MV-4-11 (cell line): ENCODE measurements around the gene HTT.

Experiments
- DNase-seq: peaks from one replicate; lab custom pipeline; 2025; lab: John Stamatoyannopoulos, UW

Gene HTT

GRCh38 chr4:3174371-3175338 lies 100.2 kb downstream of the HTT start:
- DNase-seq = no peak

GRCh38 chr4:3176367-3177229 lies 102.1 kb downstream of the HTT start:
- no peak for DNase-seq

- no peak for DNase-seq
Measured at GRCh38 chr4:3177426-3177825, 102.9 kb downstream of the HTT start.

GRCh38 chr4:3177905-3178304 lies 103.4 kb downstream of the HTT start:
- no peak for DNase-seq

- DNase-seq = no peak
Measured at GRCh38 chr4:3178351-3178750, 103.9 kb downstream of the HTT start.

- DNase-seq = no peak
Measured at GRCh38 chr4:3179126-3179706, 104.7 kb downstream of the HTT start.

- DNase-seq = no peak
Measured at GRCh38 chr4:3183008-3183407, 108.5 kb downstream of the HTT start.

- no peak for DNase-seq
Measured at GRCh38 chr4:3184725-3185124, 110.2 kb downstream of the HTT start.

GRCh38 chr4:3186609-3187008 lies 112.1 kb downstream of the HTT start:
- no peak for DNase-seq

- no peak for DNase-seq
Measured at GRCh38 chr4:3188118-3188517, 113.6 kb downstream of the HTT start.

GRCh38 chr4:3189459-3189858 lies 115.0 kb downstream of the HTT start:
- no peak for DNase-seq

GRCh38 chr4:3190549-3190948 lies 116.1 kb downstream of the HTT start:
- no peak for DNase-seq

- no peak for DNase-seq
Measured at GRCh38 chr4:3192188-3192587, 117.7 kb downstream of the HTT start.

GRCh38 chr4:3192827-3193226 lies 118.3 kb downstream of the HTT start:
- DNase-seq = no peak

GRCh38 chr4:3193531-3194203 lies 119.2 kb downstream of the HTT start:
- no peak for DNase-seq

- DNase-seq = no peak
Measured at GRCh38 chr4:3196670-3197359, 122.3 kb downstream of the HTT start.

GRCh38 chr4:3197366-3198105 lies 123.1 kb downstream of the HTT start:
- no peak for DNase-seq

GRCh38 chr4:3198906-3199305 lies 124.4 kb downstream of the HTT start:
- no peak for DNase-seq

GRCh38 chr4:3199653-3200422 lies 125.4 kb downstream of the HTT start:
- peak; percentile 56 for DNase-seq
